HEK293 (cell line): ENCODE measurements around the gene CBX7.

Experiments used
- ZNF138 ChIP-seq: fragments of 450-650 bp; formaldehyde crosslinking; IDR thresholded peaks from 2 replicates; pipeline ENCODE4 v1.5.1; 2016; ENCODE audit warnings: missing biosample characterization, missing genetic modification characterization, borderline replicate concordance
- ZNF354C ChIP-seq: fragments of 450-650 bp; formaldehyde crosslinking; IDR thresholded peaks from 2 replicates; pipeline ENCODE4 v1.5.1; 2016; ENCODE audit warnings: missing biosample characterization, missing genetic modification characterization, low read depth, borderline replicate concordance
- ZNF585B ChIP-seq: fragments of 450-650 bp; formaldehyde crosslinking; IDR thresholded peaks from 2 replicates; pipeline ENCODE4 v1.5.1; 2016; ENCODE audit warnings: missing biosample characterization, missing genetic modification characterization
- ZNF623 ChIP-seq: fragments of 450-650 bp; formaldehyde crosslinking; IDR thresholded peaks from 2 replicates; pipeline ENCODE4 v1.5.1; 2016; ENCODE audit warnings: missing biosample characterization, missing genetic modification characterization
- ZNF707 ChIP-seq: fragments of 450-650 bp; formaldehyde crosslinking; IDR thresholded peaks from 2 replicates; pipeline ENCODE4 v1.5.1; 2016; ENCODE audit warnings: missing biosample characterization, missing genetic modification characterization
- ZNF747 ChIP-seq: fragments of 450-650 bp; formaldehyde crosslinking; IDR thresholded peaks from 2 replicates; pipeline ENCODE4 v1.5.1; 2016; ENCODE audit warnings: missing biosample characterization, missing genetic modification characterization
- ZNF843 ChIP-seq: fragments of 450-650 bp; formaldehyde crosslinking; IDR thresholded peaks from 2 replicates; pipeline ENCODE4 v1.5.1; 2016; ENCODE audit warnings: missing biosample characterization, missing genetic modification characterization
- TF ChIP-seq, protein P1 (sequence below): fragments of 450-650 bp; formaldehyde crosslinking; IDR thresholded peaks from 2 replicates; pipeline ENCODE4 v1.5.1; 2016; ENCODE audit warnings: missing biosample characterization, missing genetic modification characterization
- TF ChIP-seq, protein P2 (sequence below): fragments of 450-650 bp; formaldehyde crosslinking; IDR thresholded peaks from 2 replicates; pipeline ENCODE4 v1.5.1; 2016; ENCODE audit warnings: missing biosample characterization, missing genetic modification characterization
- TF ChIP-seq, protein P3 (sequence below): fragments of 450-650 bp; formaldehyde crosslinking; IDR thresholded peaks from 2 replicates; pipeline ENCODE4 v1.5.1; 2016; ENCODE audit warnings: missing biosample characterization, missing genetic modification characterization, borderline replicate concordance
- TF ChIP-seq, protein P4 (sequence below): fragments of 450-650 bp; formaldehyde crosslinking; IDR thresholded peaks from 2 replicates; pipeline ENCODE4 v1.5.1; 2016; ENCODE audit warnings: missing biosample characterization, missing genetic modification characterization
- TF ChIP-seq, protein P5 (sequence below): fragments of 450-650 bp; formaldehyde crosslinking; conservative IDR thresholded peaks from 2 replicates; pipeline ENCODE4 v1.5.1; 2016; ENCODE audit warnings: low read depth, missing biosample characterization, missing genetic modification characterization
- TF ChIP-seq, protein P6 (sequence below): fragments of 450-650 bp; formaldehyde crosslinking; IDR thresholded peaks from 2 replicates; pipeline ENCODE4 v1.5.1; 2016; ENCODE audit warnings: missing biosample characterization, missing genetic modification characterization

DNA sequence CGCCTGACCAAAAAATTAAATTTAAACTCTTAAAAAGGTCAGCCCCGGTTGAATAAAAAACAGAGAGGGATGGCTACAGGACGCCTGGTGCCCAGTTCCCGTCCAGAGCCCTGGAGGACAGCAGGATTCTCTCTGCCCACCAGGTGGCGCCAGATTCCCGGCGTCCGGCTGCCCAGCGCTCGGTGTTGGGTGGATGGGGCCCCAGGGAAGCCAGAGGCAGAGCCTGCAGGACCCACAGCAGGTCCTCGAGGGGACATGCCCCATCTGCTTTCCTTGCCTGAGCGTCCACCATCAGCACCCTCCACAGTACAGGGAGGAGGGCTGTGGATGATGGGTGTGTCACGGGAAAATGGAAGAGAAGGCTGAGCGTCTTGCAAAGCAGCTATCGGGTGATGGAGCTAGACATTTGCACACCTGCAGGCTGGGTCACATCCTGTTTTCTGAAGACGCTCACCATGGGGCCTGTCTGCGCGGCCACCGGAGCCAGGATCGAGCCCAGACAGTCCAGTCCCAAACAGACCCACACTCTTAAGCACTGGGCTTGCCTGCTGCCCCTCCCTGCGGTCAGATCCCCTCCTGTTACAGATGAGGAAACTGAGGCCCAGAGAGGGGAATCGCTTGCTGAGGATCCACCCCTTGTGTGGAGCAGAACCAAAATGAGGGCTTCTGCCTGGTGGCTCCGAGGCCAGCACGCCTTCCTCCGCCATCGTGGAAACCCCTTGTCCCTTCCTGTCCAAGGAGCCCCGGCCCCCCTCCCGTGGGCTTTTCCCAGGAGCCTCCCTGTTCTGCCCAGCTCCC is 18.5 kb upstream of the CBX7 start:
- no peak for TF ChIP-seq ZNF623 (tag by site-specific recombination)
- TF ChIP-seq, protein P1, sequence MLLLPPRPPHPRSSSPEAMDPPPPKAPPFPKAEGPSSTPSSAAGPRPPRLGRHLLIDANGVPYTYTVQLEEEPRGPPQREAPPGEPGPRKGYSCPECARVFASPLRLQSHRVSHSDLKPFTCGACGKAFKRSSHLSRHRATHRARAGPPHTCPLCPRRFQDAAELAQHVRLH (tag by site-specific recombination), result no peak
- TF ChIP-seq ZNF707 (tag by site-specific recombination), result no peak
- TF ChIP-seq, protein P2, sequence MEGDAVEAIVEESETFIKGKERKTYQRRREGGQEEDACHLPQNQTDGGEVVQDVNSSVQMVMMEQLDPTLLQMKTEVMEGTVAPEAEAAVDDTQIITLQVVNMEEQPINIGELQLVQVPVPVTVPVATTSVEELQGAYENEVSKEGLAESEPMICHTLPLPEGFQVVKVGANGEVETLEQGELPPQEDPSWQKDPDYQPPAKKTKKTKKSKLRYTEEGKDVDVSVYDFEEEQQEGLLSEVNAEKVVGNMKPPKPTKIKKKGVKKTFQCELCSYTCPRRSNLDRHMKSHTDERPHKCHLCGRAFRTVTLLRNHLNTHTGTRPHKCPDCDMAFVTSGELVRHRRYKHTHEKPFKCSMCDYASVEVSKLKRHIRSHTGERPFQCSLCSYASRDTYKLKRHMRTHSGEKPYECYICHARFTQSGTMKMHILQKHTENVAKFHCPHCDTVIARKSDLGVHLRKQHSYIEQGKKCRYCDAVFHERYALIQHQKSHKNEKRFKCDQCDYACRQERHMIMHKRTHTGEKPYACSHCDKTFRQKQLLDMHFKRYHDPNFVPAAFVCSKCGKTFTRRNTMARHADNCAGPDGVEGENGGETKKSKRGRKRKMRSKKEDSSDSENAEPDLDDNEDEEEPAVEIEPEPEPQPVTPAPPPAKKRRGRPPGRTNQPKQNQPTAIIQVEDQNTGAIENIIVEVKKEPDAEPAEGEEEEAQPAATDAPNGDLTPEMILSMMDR (tag by site-specific recombination), result peak; percentile 89
- TF ChIP-seq, protein P3, sequence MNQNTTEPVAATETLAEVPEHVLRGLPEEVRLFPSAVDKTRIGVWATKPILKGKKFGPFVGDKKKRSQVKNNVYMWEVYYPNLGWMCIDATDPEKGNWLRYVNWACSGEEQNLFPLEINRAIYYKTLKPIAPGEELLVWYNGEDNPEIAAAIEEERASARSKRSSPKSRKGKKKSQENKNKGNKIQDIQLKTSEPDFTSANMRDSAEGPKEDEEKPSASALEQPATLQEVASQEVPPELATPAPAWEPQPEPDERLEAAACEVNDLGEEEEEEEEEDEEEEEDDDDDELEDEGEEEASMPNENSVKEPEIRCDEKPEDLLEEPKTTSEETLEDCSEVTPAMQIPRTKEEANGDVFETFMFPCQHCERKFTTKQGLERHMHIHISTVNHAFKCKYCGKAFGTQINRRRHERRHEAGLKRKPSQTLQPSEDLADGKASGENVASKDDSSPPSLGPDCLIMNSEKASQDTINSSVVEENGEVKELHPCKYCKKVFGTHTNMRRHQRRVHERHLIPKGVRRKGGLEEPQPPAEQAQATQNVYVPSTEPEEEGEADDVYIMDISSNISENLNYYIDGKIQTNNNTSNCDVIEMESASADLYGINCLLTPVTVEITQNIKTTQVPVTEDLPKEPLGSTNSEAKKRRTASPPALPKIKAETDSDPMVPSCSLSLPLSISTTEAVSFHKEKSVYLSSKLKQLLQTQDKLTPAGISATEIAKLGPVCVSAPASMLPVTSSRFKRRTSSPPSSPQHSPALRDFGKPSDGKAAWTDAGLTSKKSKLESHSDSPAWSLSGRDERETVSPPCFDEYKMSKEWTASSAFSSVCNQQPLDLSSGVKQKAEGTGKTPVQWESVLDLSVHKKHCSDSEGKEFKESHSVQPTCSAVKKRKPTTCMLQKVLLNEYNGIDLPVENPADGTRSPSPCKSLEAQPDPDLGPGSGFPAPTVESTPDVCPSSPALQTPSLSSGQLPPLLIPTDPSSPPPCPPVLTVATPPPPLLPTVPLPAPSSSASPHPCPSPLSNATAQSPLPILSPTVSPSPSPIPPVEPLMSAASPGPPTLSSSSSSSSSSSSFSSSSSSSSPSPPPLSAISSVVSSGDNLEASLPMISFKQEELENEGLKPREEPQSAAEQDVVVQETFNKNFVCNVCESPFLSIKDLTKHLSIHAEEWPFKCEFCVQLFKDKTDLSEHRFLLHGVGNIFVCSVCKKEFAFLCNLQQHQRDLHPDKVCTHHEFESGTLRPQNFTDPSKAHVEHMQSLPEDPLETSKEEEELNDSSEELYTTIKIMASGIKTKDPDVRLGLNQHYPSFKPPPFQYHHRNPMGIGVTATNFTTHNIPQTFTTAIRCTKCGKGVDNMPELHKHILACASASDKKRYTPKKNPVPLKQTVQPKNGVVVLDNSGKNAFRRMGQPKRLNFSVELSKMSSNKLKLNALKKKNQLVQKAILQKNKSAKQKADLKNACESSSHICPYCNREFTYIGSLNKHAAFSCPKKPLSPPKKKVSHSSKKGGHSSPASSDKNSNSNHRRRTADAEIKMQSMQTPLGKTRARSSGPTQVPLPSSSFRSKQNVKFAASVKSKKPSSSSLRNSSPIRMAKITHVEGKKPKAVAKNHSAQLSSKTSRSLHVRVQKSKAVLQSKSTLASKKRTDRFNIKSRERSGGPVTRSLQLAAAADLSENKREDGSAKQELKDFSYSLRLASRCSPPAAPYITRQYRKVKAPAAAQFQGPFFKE (tag by site-specific recombination), result no peak
- no peak for TF ChIP-seq ZNF747 (tag by site-specific recombination)
- TF ChIP-seq, protein P4, sequence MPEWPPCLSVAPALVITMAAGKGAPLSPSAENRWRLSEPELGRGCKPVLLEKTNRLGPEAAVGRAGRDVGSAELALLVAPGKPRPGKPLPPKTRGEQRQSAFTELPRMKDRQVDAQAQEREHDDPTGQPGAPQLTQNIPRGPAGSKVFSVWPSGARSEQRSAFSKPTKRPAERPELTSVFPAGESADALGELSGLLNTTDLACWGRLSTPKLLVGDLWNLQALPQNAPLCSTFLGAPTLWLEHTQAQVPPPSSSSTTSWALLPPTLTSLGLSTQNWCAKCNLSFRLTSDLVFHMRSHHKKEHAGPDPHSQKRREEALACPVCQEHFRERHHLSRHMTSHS, result no peak
- TF ChIP-seq, protein P5, sequence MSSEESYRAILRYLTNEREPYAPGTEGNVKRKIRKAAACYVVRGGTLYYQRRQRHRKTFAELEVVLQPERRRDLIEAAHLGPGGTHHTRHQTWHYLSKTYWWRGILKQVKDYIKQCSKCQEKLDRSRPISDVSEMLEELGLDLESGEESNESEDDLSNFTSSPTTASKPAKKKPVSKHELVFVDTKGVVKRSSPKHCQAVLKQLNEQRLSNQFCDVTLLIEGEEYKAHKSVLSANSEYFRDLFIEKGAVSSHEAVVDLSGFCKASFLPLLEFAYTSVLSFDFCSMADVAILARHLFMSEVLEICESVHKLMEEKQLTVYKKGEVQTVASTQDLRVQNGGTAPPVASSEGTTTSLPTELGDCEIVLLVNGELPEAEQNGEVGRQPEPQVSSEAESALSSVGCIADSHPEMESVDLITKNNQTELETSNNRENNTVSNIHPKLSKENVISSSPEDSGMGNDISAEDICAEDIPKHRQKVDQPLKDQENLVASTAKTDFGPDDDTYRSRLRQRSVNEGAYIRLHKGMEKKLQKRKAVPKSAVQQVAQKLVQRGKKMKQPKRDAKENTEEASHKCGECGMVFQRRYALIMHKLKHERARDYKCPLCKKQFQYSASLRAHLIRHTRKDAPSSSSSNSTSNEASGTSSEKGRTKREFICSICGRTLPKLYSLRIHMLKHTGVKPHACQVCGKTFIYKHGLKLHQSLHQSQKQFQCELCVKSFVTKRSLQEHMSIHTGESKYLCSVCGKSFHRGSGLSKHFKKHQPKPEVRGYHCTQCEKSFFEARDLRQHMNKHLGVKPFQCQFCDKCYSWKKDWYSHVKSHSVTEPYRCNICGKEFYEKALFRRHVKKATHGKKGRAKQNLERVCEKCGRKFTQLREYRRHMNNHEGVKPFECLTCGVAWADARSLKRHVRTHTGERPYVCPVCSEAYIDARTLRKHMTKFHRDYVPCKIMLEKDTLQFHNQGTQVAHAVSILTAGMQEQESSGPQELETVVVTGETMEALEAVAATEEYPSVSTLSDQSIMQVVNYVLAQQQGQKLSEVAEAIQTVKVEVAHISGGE (tag by site-specific recombination), result no peak
- no peak for TF ChIP-seq ZNF843 (tag by site-specific recombination)
- TF ChIP-seq ZNF585B (tag by site-specific recombination), result no peak
- no peak for TF ChIP-seq ZNF354C
- TF ChIP-seq, protein P6, sequence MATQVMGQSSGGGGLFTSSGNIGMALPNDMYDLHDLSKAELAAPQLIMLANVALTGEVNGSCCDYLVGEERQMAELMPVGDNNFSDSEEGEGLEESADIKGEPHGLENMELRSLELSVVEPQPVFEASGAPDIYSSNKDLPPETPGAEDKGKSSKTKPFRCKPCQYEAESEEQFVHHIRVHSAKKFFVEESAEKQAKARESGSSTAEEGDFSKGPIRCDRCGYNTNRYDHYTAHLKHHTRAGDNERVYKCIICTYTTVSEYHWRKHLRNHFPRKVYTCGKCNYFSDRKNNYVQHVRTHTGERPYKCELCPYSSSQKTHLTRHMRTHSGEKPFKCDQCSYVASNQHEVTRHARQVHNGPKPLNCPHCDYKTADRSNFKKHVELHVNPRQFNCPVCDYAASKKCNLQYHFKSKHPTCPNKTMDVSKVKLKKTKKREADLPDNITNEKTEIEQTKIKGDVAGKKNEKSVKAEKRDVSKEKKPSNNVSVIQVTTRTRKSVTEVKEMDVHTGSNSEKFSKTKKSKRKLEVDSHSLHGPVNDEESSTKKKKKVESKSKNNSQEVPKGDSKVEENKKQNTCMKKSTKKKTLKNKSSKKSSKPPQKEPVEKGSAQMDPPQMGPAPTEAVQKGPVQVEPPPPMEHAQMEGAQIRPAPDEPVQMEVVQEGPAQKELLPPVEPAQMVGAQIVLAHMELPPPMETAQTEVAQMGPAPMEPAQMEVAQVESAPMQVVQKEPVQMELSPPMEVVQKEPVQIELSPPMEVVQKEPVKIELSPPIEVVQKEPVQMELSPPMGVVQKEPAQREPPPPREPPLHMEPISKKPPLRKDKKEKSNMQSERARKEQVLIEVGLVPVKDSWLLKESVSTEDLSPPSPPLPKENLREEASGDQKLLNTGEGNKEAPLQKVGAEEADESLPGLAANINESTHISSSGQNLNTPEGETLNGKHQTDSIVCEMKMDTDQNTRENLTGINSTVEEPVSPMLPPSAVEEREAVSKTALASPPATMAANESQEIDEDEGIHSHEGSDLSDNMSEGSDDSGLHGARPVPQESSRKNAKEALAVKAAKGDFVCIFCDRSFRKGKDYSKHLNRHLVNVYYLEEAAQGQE (tag by site-specific recombination), result no peak
- no peak for TF ChIP-seq ZNF138
